HG03103 (cell line): Measurements from ENCODE around the gene FEM1A.
"Not testable (repeated sequence)": the region's sequence is repeated elsewhere in the genome, so short reads cannot be mapped to it uniquely, and the experiment has no call there.

Source experiments
- ATAC-seq: cut with Tn5 transposase; IDR thresholded peaks from one replicate; pipeline ENCODE4 v1.9.1; 2021; ENCODE audit warnings: low read depth; ENCODE audit not compliant: unreplicated experiment

FEM1A gene

GRCh38 chr19:4791183-4792018, at the start of gene FEM1A:
Gene FEM1A (plus strand): TSS chr19:4791734. CDS start chr19:4791855, 121 bp downstream.
- ATAC-seq, result peak; percentile 85

- no peak for ATAC-seq
Observed at GRCh38 chr19:4742723-4743646, 48.5 kb upstream of the FEM1A start.

- no peak for ATAC-seq
Observed at GRCh38 chr19:4744451-4745174, 46.9 kb upstream of the FEM1A start.

- not testable (repeated sequence) for ATAC-seq
Observed at GRCh38 chr19:4745175-4745574, 46.4 kb upstream of the FEM1A start.

GRCh38 chr19:4745986-4746385, 45.5 kb upstream of the FEM1A start:
- ATAC-seq, result no peak

GRCh38 chr19:4748185-4748584, 43.3 kb upstream of the FEM1A start:
- ATAC-seq, result no peak

- ATAC-seq, result no peak
Observed at GRCh38 chr19:4748589-4748988, 42.9 kb upstream of the FEM1A start.

GRCh38 chr19:4749870-4750590, 41.5 kb upstream of the FEM1A start:
- ATAC-seq, result no peak

GRCh38 chr19:4754248-4754647, 37.3 kb upstream of the FEM1A start:
- ATAC-seq, result no peak

GRCh38 chr19:4755459-4755858, 36.1 kb upstream of the FEM1A start:
- no peak for ATAC-seq

- no peak for ATAC-seq
Observed at GRCh38 chr19:4758082-4758481, 33.5 kb upstream of the FEM1A start.

- no peak for ATAC-seq
Observed at GRCh38 chr19:4758659-4759058, 32.9 kb upstream of the FEM1A start.

GRCh38 chr19:4759388-4760284, 31.9 kb upstream of the FEM1A start:
- ATAC-seq, result no peak

GRCh38 chr19:4760285-4760650, 31.3 kb upstream of the FEM1A start:
- ATAC-seq, result no peak

GRCh38 chr19:4763021-4763420, 28.5 kb upstream of the FEM1A start:
- no peak for ATAC-seq

- no peak for ATAC-seq
Observed at GRCh38 chr19:4764393-4764660, 27.2 kb upstream of the FEM1A start.

GRCh38 chr19:4768934-4769777, 22.4 kb upstream of the FEM1A start:
- no peak for ATAC-seq

- no peak for ATAC-seq
Observed at GRCh38 chr19:4772566-4772965, 19.0 kb upstream of the FEM1A start.
